GM20431 (cell line): Measurements from ENCODE around the gene MYO18A.
"Not testable (repeated sequence)": the region's sequence is repeated elsewhere in the genome, so short reads cannot be mapped to it uniquely, and the experiment has no call there.

Experiments used
- in situ Hi-C: fragments of 300-500 bp; cut with MseI, MboI; formaldehyde crosslinking; loops from one replicate; pipeline ENCODE4 v1.15.0; 2020; ENCODE audit warnings: low sequenced_read_pairs; ENCODE audit not compliant: unreplicated experiment

The MYO18A gene

DNA sequence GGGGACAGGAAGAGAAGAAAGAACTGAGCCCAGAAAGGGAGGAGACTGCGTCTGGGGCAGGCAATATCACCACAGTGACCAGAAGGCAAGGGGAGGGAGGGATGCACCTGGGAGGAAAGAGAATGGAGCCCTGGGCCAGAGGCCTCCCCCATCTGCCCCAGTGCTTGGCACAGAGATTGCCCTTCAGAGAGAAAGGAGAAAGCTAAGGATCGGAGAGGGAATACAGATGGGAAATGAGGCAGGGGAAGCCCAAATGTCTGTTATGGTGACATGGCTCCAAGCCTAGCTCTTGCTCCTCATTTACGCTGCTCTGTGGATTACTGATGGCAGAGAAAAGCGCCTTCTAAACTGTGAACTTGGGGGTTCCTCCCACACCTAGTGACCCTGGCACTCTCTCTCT, 90.1 kb downstream of the MYO18A start:
- in situ Hi-C loops: no loop called here

DNA sequence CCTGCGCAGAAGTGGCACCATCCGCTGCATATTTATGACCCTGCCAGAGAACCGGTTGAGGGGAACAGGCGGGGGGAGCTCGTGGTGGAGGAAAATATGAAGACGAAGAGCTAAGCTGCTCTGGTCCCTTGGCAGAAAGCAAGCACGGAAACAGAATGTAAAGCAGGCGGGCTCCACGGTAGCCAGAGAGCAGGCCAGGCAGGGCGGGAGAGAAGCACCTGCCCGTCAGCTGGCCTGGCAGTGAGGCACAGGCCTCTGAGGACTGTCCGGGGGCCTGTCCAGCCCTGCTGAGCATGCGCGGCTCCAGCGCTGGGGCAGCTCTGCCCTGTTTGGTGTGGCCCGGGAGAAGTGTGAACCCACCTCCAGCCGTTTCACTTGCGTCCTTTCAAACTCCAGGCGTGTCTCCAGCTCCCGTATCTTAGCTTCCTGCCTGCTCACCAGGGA, 90.6 kb downstream of the MYO18A start:
- in situ Hi-C loops: no loop called here

DNA sequence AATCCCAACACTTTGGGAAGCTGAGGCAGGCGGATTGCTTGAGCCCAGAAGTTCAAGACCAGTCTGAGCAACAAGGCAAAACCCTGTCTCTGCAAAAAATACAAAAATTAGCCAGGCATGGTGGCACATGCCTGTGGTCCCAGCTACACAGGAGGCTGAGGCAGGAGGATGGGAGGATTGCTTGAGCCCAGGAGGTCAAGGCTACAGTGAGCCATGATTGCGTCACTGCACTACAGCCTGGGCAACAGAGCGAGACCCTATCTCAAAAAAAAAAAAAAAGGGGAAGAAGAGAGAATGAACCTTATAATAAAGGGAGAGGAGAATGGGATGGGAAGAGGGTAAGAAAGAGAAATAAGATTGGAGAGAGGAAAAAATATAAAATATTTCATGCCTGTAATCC, 91.4 kb downstream of the MYO18A start:
- in situ Hi-C loops: not testable (repeated sequence)

DNA sequence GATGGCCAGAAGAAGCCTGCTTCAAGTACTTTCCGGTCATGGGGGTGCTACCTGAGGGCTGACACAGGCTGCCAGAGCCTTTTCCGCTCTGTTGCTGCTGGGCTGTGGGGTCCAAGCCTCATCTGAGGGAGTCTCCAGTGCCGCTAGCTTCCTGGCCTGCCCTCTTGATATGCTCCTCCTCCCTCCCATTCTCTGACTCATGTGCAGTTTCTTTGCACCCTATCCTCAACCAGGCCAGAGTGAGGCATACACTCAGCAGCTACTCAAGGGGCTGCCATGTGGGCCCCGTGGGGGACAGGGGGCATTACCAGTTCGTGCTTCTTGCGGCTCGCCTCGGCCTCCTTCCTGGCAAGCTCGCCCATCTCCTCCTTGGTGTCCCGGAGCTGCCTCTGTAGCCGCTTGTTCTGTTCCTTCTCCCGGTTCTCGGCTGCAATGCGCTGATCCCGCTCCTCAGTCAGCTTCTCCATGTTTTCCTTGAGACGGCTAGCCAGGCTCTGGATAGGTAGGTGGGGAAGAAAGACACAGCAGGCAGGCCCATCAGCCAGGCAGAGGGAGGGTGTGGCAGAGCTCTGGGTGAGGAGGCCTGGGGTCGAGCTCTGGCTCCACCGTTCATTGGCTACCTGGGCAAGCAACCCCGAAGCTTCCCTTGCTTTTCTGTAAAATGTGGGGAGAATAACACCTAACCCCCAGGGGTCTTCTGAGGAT, 93.4 kb downstream of the MYO18A start:
- in situ Hi-C loops: no loop called here

DNA sequence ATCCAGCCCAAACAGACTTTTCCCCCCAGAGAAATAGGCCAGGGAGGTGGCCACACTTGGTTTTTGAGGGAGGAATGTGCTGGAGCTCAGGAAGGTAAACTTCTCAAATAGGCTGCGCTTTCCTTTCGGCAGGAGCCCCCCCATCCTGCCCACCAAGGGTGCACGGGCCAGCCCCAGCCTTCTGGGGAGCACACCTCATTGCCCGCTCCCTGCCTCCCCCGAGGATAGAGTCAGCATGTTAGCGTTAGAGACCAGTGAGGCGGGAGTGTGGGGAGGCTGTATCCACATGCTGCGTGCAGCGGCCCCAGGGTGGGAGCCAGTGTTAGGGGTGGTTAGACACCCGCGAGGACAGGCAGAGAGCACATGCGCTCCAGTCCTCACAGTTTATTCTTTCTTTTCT, 95.0 kb downstream of the MYO18A start:
- in situ Hi-C loops: no loop called here

DNA sequence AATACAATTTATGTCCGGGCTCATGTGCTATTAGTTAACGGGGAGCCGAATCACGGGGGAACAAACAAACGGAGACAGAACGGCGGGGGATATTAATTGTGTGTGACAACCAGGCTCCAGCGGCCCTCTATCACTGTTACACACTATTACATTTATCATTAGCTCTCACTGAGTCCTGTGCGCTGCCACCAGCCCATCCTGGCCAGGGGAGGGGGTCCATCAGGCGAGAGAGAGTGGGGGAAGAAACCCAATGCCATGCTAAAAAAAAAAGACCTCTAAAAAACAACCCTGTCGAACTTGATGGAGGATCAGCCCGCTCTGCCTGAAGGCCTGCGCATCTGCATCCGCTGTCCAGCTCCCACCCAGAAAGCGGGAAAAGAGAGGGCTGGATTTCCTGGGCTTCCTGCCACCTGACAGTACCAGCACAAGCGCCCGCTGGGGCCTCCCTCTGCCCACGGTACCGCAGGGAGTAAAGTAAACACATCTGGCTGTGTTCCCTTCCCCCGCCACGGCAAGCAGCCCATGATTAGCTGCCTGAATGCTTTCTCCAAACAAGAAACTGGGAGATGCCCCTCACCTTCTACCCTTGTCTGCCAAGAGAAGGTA, 95.6 kb downstream of the MYO18A start:
- in situ Hi-C loops: no loop called here

DNA sequence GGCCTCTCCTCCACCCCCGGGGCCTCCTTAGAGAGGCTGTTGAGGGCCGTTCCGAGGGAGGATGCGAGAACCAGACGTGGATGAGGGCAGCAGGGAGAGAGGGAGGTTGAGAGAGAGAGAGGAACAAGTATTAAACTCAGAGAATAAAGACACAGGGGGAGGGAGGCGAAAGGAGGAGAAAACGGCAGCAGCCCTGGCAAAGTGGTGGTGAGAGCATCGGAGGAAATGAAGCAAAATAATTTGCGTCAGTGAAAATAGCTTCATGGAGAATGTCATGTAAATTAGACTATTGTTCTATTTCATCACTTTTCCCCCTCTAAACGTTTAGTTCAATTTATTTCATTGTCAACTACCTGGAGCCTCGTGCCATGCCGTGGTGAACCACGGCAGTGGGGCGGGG, 99.2 kb downstream of the MYO18A start:
- in situ Hi-C loops: no loop called here

DNA sequence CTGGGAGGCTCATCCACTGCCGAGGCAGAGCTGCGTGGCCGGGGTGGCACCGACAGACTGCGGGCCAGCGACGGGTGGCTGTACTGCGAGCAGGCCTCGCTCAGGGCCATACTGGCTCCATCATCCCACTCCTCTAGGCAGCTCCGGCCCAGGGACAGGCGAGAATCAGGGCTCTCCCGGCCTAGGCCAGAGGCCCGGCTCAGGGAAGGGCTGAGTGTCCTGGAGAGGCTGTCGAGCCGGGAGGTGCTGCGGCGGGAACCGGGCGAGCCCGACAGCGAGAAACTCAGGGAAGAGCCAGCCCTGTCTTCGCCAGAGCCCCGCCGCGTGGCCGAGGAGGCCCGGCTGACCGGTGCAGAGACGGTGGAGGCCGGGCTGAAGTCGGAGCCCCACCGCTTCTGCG, 99.9 kb downstream of the MYO18A start:
- in situ Hi-C loops: no loop called here

DNA sequence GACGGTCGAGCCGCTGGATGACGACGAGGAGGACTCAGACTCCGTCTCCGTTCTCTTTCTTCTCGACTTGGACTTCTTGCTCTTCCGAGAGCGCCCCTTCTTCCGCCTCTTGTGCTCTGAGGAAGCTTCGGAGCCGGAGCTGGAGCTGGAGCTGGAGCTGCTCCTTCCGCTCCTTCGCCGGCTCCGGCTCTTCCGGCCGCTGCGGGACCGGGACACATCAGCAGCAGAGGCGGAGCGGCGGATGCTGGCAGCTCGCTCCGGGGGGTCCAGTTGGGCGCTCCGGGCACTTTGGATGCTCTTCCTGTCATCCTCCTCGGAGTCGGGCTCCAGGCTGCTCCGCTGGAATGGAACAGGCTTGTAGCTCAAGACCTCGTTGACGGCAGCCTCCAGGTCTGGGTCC, 100.3 kb downstream of the MYO18A start:
- in situ Hi-C loops: no loop called here

DNA sequence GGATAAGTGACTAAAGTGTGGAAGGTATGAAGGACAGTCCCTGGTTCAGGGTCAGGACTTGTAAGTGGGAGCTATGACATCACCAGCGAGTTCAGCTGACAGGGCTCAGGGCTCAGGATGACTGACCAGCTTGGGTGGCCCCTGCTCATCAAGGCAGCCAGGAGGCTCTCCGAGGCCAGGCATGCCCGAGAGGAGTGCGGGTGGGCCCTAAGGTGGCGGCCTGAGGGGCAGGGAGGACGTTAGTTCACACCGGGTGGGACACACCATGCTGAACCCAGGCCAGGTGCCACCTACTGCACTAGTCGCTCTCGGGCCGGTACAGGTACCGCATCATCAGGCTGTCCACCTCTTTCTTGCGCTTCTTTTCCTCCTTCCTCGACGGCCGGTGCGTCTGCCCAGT, 100.8 kb downstream of the MYO18A start:
- in situ Hi-C loops: no loop called here

DNA sequence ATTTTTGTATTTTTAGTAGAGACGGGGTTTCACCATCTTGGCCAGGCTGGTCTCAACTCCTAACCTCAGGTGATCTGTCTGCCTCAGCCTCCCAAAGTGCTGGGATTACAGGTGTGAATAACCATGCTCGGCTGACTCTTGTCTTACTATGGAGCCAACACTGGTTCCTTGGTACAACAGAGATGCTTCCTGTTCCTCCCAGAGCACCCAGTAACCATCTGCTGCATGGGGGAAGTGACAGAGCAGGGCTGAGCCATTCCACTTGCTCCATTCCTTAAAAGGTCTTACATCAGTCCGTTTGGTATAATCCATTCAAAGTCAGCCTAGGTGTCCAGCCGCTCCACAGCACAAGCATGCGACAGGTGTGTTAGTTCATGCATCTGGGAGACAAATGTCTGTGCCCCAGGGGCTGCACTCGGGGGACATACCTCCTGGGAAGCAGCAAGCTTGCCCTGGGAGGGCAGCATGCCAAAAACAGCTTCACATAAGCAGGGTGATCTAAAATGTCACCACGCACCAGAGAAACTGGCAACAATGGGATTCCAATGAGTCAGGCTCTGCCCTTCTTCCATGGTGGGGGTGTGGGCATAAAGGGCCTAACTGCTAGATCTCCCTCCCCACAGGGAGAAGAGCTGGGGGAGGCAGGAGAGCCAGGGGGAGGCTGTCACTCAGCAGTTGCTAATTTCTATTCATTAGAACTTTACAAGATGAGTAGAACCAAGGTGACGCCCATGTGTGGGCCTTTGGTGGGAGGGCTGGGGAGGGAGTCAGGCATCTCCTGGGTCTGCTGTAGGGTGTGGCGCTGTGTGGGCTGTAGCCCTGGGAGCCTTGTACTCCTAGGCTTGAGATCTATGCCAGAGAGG, 101.8 kb downstream of the MYO18A start:
- in situ Hi-C loops: no loop called here

DNA sequence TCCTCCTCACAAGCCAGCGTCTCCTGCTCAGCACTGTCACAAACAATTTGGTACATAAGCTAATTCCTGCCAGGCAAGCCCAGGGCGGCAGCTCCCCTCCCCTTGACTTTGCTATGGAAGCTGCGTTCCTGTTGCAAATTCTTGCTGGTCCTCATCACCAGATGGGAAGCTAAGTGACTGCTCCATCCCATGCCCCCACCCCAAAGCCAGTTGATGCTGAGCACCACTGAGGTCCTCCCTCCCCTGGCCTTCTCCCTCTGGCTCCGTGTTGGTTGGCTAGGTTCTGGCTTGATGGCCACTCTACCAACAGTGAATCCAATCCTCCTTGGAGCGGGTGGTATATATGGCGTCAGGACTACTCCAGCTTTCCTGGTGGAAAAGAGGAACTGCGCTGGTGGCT, 102.9 kb downstream of the MYO18A start:
- in situ Hi-C loops: no loop called here

DNA sequence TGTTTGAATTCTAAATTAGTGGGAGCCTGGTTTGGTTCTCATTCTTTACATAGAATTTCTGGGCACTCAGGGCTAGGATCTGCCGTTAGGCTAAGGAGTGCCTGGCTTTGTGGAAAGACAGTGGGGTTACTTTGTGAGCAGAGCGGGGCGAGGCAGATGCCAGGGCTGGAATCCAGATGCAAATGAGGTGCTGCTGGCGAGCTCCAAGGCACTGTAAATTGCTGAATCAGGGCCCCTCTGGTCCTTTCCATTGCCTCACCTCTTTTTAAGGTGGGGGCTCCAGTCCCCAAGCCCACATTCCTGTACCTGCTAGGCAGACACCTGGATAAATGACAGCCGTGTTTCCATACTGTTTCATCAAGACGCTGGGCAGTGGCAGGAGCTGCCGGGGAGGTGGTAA, 103.5 kb downstream of the MYO18A start:
- in situ Hi-C loops: no loop called here

DNA sequence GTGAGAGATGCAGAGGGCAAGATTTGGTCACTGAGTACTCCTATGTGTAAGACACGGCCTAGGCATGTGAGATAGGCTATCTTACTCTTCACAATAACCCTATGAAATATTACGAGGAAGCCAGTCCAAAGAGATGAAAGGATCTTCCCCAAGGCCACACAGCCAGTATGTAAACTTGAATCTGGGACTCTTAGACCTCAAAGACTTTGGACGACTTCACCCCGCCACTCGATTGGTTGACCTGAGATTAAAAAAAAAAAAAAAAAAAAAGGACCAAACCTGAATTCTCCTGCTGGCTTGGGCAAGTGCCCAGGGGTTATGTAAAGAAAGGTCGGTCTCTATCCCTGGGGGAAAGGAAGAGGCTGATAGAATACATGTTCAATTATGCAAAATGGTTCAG, 104.1 kb downstream of the MYO18A start:
- in situ Hi-C loops: no loop called here

DNA sequence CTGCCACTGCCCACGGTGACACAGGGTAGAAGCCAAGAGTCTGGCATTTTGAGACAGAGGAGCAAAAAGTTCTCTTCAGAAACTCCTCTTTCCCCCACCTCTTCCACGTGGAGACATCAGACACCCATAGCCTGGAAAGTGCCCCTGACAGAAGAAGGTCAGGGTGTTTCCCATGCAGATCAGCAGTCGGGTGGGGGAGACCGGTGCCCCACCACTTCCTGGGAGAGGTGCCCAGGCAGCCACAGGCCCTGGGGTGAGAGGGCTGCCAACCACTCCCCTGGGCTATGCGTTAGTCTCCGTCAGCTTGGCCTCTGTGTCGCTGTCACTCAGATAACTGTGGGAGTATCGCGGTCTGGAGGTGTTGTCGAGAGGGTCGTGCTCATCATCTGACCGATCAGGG, 105.7 kb downstream of the MYO18A start:
- in situ Hi-C loops: no loop called here

DNA sequence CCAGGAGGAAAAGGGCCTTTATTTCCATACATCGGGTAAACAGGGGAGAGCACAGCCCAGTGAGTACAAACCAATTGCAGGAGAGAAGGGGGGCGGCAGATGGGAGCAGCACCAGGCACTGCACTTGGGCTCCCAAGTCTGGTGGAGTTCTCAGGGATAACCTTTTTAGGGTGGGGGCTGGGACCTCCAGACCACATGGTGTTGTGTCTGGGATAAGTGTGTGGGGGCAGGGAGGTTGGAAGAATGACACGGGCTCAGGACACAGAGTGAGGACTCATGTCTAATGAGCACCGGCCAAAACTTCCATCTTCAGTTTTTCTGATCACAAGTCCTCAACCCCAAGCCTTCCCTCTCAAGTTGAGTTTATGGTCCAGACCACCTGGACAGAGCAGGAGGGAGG, 106.7 kb downstream of the MYO18A start:
- in situ Hi-C loops: no loop called here

DNA sequence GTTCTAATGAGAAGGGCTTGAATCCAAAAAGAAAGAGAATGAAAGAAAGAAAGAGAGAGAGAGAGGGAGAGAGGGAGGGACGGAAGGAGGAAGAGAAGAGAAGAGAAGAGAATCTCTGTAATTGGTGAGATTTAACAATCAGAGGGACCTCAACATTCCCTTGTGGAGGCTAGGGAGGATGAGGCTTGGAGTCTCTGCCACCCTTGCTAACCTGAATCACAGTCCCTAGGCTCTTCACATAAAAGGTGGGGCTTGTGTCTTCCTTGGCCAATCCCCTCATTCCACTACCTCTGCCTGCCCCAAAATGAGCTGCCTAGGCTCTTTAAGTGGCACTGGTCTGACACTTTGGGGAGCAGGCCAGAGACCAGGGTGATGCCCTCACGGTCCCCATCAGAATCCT, 107.2 kb downstream of the MYO18A start:
- in situ Hi-C loops: no loop called here

DNA sequence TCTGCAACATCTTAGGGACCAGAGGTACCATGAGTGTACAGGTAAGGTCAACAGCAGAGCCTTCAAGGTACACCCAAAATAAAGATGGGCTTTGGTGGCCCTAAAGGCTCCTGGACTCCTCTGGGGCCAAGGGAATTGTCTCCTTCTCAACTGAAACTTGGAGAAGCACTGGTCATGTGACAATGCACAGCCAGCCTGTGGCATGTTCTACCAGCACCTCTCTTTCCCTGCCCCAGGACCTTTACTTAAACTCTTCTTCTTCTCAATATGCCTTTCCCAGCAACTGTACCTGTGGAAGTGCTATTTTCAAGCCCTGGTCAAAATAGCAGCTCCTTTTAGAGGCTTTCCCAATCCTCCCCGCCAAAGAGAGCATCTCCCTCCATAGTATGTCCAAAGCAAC, 108.9 kb downstream of the MYO18A start:
- in situ Hi-C loops: no loop called here

DNA sequence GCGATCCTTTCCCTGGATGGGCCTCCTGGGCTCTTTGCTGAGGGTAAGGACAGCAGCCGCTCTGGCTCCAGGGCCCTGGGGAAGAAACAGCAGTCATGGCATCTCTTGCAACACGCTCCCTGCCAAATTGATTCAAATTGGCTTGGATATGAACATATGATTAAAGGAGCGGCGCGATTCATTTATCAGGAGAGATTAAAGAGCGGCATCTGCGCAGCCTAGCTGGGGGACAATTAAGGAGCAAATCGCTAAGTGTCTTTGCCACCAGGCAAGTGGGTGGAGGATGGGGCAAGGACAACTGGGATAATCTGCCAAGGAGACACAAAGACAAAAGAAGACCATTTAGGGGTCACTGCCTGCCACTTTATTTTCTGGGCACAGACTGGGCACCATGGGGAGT, 109.4 kb downstream of the MYO18A start:
- in situ Hi-C loops: no loop called here

DNA sequence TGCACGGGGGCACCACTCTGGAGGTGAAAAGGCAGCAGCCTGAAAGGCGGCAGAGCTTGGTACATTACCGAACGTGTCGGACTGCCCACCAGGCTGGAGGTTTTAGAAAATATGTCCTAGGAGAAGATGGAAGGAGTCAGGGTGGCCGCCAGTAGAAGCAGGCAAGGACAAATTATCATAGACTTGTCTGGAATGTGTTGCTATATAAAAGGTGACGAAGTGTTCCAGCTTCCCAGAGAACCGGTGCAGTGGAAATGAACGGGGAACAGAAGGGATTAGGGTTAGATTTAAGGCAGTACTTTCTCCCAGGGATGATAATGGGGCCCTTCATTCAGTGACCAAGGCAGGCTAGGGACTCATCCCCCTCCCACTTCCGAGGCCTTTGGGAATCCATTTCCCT, 109.9 kb downstream of the MYO18A start:
- in situ Hi-C loops: no loop called here

DNA sequence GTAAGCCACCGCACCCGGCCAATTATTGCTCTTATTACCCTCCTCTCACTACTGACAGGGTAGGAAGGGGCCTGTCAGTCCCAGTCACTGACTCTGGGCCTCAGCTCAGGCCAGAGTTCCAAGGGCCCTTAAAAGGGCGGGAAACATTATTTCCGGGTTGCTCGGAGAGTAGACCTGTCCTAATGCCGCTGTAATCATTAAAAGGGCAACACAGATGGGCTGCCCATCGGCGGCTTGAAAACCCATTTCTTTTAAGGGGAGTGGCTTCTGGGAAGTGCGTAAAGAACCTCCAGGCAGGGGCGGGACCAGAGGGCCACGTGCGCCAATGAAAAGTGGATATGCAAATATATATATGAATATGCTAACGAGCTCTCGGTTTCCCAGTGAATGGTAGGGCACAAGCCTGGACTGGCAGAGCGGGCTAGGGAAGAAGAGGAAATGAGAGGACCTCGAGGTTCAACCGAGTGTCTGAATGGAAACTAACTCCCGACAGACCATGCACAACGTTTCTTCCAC, 110.6 kb downstream of the MYO18A start:
- in situ Hi-C loops: no loop called here
